T-helper 1 cell treated with Interleukin-12 subunit alpha and Interleukin-12 subunit beta and Interleukin-4 antibody, amounts not matched to agents 30 ng/mL and 1 ng/mL, for 36 hours (primary cell): ENCODE data around the gene HS6ST2. TPM values are rescaled to one million over a fixed set of nuclear protein-coding genes. Genes with fewer than 3 reads are reported as not detected.

Experiments
- intact Hi-C: fragments of 100-400 bp; cut with micrococcal nuclease; formaldehyde crosslinking; loops from one replicate; pipeline ENCODE4 v1.15.1; 2024
- total RNA-seq: library from RNA; stranded (reverse); gene quantifications from 2 replicates; pipeline ENCODE4 v1.2.3, GENCODE V29; 2022

The HS6ST2 gene
- total RNA-seq, 1 donor from 2014 or later: 0.66 TPM

DNA sequence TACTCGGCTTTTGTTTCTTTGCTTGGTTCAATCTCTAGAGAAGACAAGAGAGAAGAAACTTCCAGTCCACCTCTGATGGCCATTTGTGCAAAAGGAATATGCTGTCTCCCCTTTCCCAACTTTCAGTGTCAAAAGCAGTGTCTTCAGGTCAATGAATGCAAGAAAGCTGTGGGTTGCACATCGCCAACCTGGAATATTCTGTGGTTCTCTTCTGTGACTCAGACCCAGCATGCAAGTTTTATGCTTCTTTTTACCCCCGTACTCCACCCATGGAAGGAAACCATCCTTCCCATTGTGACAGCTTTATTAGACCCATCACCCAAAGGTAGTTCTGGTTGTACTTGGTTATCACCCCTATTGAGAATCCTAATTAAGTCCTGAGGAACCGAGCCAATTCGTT is 334.0 kb downstream of the HS6ST2 start:
- intact Hi-C loops: no loop called here

DNA sequence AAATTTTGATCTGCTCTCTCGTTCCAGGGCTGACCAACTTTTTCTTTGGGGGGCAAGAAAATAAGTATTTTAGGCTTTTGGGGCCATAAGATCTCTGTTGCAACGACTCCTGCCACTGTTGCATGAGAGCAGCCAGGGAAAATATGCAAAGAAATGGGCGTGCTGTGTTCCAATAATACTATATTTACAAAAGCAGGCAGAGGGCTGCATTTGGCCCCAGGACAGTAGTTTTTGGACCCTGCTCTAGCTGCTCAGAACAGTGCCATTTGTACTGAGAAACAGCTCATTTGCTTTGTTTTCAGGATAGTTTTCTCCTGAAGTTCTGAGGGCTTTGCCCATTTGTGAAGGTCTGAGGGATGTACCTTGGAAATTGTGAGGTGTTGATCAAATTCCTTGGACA is 334.5 kb downstream of the HS6ST2 start:
- intact Hi-C loops: no loop called here

DNA sequence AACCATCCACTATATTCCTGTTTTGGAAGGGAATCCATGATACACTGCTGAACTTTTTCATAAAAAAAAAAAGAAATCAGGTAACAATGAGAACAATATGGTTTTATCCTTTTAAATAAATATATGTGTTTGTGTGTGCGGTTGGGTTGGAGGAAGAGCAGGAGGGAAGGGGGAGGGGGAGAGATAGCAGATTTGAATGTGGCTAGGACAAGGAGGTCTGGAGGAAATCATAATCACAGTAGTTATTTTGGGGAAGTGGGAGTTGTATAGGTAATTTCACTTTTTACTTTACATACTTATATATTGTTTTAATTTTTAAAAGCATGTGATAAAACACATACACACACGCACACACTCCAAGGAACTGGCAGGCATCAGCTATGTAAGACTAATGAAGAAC is 335.1 kb downstream of the HS6ST2 start:
- intact Hi-C loops: no loop called here

DNA sequence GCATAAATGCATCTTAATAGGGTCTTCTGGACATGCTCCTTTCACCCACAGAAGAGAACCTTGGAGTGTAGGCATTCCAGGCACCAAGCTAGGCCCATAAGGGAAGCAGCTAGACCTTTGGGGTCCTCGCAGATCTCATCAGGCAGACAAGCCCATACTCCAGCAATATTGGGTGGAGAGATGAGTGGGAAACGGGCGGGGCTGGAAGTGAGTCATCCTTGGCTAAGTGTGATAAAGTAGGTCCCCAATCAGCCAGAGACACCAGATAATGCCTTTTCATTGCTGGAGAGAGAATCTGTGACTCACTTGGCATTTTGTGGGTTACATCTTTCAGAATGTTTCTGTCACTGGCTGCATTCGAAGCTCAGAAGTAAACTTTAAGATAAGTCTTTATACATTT is 336.3 kb downstream of the HS6ST2 start:
- intact Hi-C loops: no loop called here

DNA sequence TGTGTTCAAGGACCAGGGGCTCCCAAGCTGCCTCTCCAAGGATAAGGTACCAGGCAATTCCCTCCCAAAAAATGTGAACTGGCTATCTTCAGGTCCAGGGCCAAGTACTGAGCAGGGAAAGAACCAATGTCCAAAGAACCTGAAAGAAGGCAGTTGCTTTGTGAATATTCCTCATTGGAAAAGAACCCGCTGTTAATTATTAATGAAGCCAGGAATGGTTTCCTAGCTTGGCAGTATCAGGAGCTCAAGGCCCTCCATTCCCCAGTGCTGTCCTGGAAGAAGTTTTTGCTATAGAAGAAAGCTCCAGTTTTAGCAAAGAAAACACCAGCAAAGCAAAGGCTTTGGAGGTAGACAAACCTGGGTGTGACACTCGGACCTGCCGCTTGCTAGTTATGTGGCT is 339.6 kb downstream of the HS6ST2 start:
- intact Hi-C loops: no loop called here

DNA sequence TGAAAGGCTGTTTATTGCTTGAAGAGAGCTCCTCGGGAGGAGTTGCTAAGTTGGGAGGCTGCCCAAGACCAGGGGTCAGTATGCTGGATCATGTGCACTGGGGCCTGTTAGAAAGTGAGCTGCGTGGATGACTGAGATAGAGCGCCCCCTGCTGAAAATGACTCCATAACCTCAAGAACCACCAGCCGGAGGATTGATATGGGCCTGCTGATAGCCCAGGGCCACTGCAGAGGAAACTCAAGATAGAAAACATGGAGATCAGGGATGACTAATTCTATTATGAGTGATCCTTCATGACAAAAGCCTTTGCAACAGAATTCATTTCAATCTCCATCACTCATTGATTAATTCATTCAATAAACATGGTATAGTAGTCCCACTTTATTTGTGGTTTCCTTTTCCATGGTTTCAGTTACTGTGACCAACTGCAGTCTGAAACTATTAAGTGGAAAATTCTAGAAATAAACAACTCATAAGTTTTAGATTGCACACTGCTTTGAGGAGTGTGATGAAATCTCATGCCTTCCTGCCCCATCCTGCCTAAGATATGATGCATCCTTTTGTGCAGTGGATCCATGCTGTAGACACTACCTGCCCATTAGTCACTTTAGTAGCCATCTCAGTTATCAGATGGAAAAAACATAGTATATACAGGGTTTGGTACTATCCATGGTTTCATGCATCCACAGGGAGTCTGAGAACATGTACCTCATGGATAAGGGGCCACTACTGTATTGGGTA is 342.9 kb downstream of the HS6ST2 start:
- intact Hi-C loops: loop anchor here (1.0 to 2.0 kb wide), 6 partner anchors 323 to 787 kb away; partner anchors contain the start of gene RAP2C

DNA sequence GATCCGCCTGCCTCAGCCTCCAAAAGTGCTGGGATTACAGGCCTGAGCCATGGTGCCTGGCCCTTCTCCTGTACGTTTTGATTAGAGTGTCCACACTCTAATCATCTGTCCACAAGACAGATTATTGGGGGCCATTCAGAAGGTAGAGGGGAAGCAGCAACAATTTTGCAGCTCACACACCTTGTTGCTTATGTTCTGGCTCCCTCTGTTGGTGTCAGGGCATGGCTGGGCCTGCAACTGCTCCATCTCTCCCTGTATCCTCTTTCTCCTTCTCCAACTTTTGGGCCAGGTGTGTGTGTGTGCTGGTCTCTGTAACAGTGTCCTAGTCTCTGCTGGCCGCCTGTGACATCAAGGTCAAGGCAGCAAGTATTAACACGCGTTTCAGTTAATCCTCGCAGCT is 344.1 kb downstream of the HS6ST2 start:
- intact Hi-C loops: loop anchor here (2.0 kb wide), 1 partner anchor 395 kb away; the partner anchor contains the start of gene RAP2C

DNA sequence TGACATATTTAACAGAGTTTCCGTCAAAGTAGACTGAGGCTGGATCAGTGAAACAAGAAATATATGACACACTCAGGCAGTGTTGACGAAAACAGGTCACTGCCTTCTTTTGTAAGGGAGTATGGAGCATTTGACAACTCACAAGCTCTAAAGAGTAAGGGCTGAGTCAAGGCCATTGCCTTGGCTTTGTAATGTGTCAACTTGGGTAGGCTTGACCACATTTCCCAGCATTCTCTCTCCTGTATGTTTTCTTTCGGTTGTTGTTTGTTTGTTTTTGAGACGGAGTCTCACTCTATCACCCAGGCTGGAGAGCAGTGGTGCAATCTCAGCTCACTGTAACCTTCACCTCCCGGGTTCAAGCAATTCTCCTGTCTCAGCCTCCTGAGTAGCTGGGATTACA is 344.6 kb downstream of the HS6ST2 start:
- intact Hi-C loops: loop anchor here (2.0 kb wide), 2 partner anchors 125 to 395 kb away; partner anchors contain the start of genes MBNL3 and RAP2C

DNA sequence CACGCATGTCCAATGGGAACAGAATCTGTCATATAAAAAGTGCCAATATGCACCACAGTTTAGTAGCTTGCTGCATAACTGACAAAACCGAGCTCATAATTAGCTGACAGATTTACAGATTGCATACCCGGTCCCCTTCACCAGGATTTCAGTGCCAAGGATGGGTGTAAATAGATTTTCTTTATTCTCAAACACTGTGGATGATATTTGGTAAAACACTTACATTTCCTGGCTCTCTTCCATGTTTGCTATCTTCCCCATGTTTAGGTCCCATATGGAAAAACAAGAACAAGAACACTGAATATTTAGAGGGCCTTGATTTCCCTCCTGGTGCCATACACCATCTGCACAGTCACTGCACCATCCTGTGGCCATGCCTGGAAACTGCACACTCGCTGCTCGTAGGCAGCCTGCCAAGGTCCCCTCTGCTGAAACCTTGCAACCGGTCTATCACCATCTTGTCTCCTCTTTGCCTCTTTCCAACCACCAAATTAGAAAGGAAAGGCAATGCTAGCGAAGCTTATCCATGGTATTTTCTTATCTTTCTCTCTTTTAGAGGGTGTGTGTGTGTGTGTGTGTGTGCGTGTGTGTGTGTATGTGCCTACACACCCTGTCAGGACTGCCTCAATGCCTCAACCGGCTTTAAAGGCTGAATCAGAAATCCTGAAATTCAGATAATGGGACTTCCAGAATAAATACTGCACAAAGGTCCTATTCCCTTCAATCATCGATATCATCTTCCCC is 345.4 kb downstream of the HS6ST2 start:
- intact Hi-C loops: loop anchor here (2.0 kb wide), 1 partner anchor 124 kb away; the partner anchor contains the start of gene MBNL3

DNA sequence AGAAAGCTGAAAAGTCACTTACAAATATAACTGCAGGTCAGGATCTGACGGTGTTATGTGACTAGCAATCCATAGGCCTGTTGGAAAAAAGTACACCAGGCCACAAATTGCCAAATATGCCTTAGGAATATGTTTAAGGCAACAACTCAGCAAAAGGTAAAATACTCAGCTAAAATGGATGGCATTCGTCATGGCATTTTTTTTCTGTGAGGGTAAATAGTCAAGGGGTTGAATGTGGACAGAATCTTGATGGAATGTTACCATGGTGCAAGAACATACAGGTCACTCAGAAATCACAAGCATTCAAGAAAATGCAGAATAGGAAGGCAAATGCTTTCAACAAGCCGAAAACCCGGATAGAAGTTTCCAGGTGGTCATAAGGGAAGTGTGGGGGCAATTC is 347.9 kb downstream of the HS6ST2 start:
- intact Hi-C loops: no loop called here

DNA sequence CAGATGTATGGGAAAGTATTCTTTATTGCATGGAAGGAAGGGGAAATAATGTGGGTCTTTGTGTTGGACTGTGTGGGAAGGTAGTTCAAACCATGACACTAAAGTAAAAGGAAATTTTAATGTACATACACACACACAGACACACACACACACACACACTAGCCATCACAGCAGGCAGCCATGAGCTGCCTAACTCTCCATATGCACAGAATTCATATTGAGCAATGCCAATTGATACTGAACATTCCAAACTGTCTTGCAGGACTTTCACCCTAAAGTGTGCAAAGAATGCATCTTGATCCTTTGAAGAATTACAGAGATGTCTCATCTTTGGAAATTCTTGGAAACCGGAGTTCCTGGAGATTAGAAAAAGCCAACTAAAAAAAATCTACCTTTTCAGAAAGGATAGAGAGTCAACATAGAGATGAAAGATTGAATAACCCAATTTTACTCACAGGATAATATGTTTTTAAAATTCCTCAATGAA is 349.0 kb downstream of the HS6ST2 start:
- intact Hi-C loops: no loop called here

DNA sequence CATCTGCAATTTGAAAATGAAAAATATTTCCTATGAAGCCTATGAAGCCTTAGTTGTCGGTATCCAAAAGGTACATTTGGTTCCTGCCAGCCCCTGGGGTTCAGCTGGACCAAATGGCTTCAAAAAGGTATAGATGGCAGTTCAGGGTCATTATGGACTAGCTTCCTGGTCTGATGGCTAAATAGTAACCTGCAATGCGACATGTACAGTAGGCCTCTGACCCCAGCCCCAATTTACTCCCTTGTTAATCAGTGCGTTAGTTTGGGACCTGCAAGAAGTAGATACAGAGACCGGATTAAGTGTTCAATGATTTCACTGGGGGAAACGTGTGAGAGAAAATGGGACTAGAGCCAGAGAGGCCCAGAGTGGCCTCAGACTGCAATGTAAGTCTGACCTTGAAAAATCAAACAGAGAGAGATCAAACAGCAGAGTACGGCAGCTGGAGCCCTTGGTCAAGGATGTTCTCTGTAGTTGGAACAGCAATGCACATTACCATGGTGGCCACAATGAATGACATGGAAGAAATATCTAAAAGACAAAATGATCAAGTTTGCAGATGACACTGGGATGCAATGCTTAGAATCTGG is 354.6 kb downstream of the HS6ST2 start:
- intact Hi-C loops: no loop called here

DNA sequence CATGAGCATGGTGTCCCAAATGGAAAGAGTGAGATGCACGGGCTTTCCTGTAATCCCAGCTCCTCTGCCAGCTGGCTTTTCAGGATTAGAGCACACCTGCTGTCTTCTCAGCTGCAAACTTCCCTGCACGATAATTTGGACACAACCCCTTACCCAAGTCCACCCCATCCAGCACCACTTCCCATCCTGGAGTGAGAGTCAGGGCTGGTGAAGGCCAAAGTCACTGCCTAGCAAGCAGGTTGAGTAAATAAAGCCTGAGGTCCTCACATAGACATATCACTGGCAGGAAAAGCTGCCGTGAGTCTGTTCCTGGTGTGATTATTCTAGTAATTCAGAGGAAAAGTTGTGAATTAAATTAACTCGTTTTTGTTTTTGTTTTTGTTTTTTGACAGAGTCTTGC is 355.7 kb downstream of the HS6ST2 start:
- intact Hi-C loops: no loop called here

DNA sequence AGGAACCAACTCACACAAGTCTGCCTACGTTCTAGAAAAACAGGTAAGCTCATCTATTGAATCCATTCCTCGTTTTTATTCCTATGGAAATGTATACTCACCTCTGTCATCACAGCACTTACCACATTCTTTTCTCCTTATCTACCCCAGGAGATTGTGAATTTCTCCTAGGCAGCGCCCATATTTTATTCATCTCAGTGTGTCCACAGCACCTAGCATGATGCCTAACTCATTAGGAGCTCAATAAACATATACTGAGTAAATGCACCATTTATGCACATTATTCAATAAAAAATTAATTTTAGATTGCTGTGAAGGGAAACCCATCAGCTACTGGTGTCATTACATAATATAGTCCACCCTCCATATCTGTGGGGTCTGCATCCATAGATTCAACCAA is 363.4 kb downstream of the HS6ST2 start:
- intact Hi-C loops: no loop called here

DNA sequence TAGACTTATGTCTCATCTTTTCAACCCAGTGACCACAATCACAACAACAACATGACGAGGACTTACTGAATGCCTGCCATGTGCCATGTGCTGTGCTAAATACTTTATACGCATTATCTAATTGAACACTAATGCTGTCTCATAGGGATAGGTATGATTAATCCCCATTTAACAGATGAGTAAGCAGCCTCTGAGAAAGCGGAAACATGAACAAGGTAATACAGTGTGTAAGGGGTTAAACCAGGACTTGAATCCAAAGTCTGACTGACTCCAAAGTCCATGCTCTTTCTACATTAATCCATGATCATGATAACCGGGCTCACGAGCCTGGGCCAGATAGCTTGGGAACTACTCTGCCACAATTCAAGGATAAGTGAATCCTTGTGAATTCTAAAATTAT is 364.3 kb downstream of the HS6ST2 start:
- intact Hi-C loops: no loop called here

DNA sequence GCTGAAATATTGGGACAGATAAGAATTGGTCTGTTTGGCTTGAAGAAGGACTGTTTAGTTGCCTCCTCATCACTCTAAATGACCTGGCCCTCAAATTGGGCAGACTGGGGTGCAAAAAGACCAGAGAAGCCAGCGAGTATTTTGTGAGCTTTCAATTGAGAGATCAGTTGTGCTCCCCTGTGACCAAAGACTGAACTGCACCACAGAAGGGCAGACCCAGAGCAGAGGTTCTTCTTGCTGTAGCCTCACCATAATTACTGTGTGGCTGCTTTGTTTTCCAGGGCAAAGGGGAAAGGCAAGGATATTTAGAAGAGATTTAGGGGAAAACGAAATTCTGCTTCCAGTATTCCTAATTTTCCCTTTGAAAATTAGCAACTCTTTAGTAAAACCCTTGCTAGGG is 365.5 kb downstream of the HS6ST2 start:
- intact Hi-C loops: loop anchor here (1.0 kb wide), 1 partner anchor 300 kb away; no protein-coding TSS in a partner anchor

DNA sequence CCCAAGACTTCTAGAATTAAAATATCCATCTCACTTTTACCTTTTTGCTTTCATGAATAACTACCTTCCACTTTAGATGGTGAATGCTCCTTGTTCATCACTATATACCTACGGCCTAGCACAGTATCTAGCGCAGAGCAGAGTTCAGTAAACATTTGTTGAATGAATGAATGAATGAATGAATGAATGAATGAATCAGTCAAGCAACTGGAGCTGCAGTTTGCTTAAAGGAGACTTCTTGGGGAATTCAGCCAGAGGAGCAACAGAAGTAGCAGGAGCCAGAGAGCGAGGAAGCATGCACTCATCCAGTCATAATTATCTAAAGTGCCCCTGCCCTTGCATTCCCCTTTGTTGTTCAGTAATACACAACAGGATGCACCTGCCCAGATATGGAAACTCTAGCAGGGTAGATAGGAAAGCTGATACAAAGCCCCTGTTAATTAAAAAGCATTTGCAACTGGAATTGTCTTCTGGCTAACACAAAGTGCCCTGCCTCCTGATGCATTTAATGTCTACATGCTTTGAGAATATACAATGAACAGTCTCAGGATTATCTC is 366.6 kb downstream of the HS6ST2 start:
- intact Hi-C loops: no loop called here

DNA sequence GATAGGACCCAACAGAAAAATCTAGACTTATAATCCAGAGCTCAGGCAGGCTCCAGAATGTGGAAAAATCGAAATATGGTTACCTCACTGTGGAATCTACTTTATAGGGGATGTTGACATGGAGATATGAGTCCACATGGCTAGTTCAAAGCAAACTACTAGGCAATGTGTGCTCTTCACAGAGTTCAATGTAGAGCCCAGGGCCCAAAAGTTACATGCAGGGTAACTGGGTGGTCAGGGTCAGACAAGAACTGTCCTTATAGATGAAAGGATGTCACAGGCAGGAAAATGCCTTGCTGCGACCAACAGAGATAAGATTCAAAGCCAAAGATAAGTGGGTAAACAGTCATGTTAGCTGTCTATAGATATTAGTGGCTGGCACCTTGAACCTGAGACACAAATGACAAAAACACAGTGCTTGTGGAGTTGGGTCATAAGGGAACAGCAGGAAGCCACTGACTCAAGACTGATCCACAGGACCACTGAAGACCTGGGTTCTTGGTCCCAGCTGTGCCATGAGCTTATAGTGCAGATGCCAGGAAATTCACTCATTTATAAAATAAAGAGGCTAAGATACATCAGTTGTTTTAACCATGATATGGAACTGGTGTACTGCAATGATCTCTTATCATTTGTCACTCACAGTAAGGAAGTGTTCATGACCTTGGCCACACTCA is 367.9 kb downstream of the HS6ST2 start:
- intact Hi-C loops: no loop called here

DNA sequence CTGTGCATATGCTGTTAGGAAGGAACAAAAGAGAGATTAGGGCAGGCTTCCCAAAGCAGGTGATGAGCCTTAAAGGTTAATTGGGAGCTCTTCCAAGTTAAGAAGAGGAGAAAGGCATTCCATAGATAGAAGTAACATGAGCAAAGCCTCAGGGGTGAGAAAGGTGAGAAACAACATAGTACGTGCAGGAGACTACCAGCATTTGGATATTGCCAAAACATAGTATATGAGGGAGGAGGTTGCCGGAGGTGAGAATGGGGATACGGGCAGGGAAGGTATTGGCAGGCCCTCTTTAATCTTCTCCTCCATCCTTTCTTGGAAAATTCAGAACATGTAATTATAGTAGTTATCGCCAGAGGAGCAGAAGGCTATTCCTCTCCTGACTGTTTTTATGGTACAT is 373.5 kb downstream of the HS6ST2 start:
- intact Hi-C loops: no loop called here

DNA sequence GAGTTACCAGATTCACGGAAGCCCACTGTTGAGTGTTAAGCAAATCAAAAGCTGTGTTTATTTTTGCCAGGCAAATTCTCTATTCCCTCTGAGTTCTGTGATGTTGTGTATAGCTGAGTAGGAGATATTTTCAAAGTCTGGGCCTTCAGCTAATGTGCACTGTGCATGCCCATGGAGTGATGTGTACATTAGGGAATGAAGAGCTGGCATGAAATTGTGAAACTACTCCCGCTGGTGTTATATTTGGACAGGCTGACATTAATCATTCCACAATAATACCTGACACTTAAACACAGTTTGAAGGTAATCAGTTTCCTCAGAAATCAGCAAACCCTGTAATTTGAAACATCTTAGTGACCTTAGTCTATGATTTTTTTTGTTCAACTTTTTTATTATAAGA is 381.5 kb downstream of the HS6ST2 start:
- intact Hi-C loops: no loop called here
